ACHN (cell line): ENCODE data around the gene CD74.

Experiments
- DNase-seq: peaks from one replicate; pipeline ENCODE4 v3.0.0-alpha.2; 2015
- in situ Hi-C: cut with HindIII; loops from 2 replicates; pipeline ENCODE4 v1.10.0; 2017; ENCODE audit warnings: low sequenced_read_pairs, low pct_ligation_motif_present, low pct_unique_long_range_greater_than_20kb

Gene CD74

DNA sequence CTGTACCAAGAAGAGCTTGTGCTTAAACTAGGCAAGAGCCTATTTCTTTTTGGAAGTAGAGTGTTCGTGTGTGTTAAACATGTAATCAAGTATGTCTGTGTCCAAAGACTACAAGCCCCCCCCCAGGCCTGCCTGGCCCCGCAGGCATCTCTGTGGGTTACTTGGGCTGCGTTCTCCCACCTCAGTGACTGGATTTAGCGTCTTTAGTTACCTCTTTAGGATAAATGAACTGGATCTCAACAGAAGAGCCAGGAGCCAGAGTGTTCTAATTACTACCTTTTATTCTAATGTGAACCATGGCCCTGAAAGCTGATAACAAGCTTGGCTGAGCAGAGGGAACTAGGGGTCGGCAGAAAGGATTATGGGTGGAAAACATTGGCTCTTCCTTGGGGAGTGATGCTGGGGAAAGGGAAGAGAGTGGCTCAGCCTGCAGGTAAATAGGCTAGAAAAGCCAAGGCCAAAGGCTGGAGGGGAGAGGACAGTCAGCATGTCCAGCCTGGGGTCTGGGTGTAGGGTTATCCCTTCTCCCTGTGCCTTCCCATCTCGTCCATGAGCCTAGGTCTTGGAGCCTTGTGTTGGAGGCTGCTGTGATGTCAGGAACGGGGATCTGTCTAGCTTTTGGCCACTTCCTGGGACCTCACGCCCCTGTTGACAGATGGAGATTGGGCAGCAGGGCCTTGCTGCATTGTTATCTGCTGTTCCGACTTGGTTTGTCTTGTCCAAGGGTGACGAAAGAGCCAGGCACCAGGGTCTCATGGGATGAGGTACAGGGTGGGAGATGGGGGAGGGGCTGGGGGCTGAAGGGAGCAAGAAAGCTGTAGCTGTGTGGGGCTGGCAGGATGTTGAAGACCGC is 11.1 kb downstream of the CD74 start:
- in situ Hi-C loops: no loop called here
- no peak for DNase-seq

DNA sequence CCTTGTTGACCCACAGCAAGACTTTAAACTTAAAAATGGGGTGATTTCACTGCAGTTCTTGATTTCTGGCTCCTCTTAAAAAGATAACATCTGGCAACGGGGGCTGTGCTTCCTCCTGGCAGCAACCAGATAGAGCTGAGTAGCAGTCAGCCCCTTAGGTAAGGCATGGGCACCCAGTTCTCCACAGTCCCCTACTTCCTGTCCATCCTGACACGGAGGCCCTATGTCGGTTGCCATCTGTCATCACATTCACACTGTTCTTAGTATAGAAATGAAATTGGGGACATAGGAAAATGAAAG is 11.7 kb downstream of the CD74 start:
- DNase-seq: no peak
- in situ Hi-C loops: no loop called here

DNA sequence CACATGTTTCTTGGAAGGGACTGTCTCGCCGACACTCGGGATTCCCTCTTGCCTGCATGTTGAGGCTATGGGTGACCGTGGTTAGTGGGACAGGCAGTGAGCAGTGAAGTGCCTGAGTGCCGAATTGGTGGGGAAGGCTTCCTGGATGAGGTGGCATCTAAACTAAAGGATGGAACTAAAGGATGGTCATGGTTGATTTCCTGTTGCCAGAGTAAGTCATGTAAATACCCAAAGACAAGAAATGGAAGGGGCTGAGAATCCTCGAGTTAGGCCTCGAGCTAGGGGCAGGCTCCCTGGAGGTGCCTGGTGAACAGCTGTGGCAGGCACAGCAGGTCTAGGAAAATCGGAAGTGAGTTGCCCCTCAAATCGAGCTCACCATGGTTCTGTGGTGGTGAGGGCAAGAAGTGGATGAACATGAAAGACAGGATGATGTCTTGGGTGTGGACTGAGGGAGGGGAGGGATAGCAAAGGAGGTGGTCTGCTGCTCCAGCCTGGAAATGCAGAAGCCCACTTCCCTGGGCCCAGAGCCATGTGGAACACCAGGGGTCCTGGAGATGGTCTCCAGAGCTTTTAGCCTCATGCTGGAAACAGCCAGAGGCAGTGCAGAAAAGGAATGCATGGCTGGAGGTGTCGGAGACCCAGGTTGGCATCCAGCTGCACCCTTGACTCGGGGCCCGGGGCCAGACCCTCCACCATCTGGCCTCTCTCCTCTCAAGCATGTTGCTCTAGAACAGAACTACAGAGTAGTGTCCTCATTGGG is 12.2 kb downstream of the CD74 start:
- in situ Hi-C loops: no loop called here
- no peak for DNase-seq

- in situ Hi-C loops: no loop called here
Observed at GRCh38 chr5:150399524-150400211, 13.0 kb downstream of the CD74 start.

GRCh38 chr5:150398722-150399523 is 13.8 kb downstream of the CD74 start:
- DNase-seq: no peak
- in situ Hi-C loops: no loop called here

More at GRCh38 chr5:150399524-150400211, 13.0 kb downstream of the CD74 start:
- DNase-seq: no peak

GRCh38 chr5:150397782-150398721 is 14.7 kb downstream of the CD74 start:
- no peak for DNase-seq
- in situ Hi-C loops: no loop called here

DNA sequence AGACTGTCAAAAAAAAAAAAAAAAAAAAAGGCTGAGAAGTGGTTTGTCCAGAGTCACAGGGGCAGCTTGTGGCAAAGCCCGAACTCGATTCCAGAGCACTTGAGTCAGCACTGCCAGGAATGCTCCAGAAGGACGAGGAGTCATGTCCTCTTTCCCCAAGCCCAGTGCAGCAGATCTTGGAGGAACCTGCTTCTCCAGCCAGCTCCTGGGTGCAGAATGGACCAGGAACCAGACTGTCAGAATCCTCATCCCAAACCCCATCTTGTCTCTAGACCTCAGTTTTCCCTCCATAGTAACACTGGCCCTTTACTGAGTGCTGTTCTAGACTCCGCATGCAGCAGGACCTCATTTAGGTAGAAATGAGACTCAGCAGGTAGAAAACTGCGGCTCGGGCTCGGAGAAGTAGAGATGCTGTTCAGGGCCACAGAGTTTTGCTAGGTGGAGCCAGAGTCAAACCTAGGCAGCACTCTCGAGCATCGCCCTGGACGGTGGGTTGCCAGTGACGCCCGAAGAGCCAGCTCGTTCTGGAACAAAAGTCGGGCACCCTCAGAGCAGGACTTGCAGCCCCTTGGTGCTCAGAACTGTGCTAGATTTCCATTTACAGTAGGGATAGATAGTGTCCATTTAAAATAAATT is 15.4 kb downstream of the CD74 start:
- in situ Hi-C loops: no loop called here

DNA sequence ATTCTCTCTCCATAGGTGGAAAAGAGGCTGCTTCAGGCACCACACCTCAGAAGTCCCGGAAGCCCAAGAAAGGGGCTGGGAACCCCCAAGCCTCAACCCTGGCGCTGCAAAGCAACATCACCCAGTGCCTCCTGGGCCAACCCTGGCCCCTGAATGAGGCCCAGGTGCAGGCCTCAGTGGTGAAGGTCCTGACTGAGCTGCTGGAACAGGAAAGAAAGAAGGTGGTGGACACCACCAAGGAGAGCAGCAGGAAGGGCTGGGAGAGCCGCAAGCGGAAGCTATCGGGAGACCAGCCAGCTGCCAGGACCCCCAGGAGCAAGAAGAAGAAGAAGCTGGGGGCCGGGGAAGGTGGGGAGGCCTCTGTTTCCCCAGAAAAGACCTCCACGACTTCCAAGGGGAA is 16.4 kb downstream of the CD74 start:
- no peak for DNase-seq
- in situ Hi-C loops: no loop called here

More for the DNA sequence above, 15.4 kb downstream of the CD74 start:
- no peak for DNase-seq

DNA sequence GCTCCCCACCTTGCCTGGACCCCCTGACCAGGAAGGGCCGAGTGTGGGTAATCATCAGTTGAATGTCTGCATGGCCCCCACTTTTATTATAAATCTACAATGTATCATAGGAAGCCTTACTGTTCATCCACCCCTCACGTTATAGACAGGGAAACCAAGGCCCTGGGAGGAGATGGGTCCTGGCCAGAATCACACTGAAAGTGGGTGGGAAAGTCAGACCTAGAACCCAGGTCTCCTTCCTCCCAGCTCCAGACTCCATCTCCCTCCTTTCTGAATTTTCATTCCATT is 17.1 kb downstream of the CD74 start:
- in situ Hi-C loops: no loop called here
- no peak for DNase-seq

DNA sequence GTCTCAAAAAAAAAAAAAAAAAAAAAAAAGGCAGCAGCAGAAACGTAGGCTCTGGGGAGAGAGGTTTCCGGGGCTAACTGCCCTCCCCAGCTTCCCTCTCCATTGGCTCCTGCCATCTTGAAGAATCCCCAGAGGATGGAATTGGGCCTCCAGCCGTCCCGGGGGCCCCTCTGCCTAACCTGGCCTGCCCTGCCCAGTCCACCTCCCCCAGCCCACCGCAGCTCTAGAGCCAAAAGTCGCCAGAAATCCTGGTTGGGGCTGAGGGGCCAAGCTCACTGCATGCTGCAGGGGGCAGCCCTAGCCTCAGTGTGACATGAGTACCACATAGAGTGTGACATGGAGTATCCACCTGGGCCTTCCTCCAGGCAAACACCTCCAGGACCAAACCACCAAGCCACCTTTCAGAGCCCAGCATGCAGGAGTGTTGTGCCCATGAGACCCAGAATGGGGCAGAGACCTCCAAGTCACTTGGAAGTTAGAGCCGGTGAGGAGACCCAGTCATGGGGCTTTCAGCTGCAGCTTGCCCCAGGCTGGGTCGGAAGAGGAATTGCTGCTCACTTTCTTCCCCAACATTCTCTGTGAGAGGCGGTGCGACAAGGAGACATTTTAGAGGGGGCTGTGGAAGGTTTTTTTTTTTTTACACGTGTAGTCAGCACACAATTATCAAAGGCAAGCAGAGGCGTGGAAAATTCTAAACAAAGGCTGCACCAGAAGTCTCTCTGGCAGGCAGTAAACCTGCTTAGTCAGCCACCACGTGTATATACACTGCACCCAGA is 17.6 kb downstream of the CD74 start:
- in situ Hi-C loops: no loop called here
- DNase-seq: no peak

DNA sequence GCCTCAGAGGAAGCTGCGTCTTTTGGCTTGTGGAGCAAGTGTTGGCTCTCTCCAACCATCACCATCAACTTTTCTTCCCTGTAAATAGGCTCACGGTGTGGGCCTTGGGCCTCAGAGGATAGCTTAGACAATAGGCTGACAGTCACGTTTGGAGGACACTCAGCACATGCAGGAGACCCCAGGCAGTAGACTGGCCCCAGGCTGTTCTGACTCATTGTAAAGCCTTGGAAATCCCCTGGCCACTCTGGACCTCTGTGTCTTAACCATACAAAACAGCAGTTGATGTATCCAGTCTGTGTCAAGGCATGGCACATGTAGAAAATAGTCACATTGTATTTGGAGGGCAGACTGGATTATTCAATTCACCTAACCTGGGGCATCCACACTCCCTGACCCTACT is 18.6 kb downstream of the CD74 start:
- in situ Hi-C loops: no loop called here
- no peak for DNase-seq

DNA sequence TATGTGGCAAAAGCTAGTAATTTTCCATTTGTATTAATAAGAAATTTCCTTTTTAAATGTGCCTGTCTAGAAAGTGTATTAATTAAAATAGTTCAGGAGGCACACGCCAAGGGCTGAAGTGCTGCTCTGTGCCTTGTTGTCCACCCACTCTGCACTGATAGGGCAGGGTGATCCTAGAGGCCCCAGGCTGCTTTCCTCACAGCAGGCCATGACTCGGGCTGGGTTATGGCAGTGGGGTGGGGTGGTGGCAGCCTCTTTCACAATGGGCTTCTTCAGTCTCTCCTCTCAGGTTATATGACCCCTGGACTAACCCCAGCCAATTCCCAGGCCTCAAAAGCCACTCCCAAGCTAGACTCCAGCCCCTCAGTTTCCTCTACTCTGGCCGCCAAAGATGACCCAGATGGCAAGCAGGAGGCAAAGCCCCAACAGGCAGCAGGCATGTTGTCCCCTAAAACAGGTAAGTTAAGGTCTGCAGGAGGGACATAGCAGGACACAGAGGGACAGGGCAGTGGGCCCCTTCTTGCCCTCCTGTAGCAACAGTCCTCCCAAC is 19.5 kb downstream of the CD74 start:
- DNase-seq: no peak
- in situ Hi-C loops: no loop called here

DNA sequence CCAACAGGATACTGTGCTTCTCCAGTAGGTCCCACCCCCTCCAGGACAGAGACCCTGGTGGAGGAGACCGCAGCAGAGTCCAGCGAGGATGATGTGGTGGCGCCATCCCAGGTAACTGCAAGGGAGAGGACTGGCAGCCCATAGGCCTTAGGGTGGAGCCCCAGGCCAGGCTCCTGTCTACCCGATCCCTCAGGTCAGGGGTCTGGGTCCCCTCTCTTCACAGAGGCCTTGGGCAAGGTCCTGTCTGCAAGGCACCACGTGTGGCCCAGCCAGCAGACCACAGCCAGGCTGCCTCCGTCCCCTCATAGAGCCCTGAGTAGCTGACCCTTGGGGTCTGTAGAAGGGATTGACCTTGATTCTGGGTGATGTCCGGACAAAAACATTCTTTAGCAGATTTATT is 20.0 kb downstream of the CD74 start:
- in situ Hi-C loops: no loop called here
- DNase-seq: no peak

DNA sequence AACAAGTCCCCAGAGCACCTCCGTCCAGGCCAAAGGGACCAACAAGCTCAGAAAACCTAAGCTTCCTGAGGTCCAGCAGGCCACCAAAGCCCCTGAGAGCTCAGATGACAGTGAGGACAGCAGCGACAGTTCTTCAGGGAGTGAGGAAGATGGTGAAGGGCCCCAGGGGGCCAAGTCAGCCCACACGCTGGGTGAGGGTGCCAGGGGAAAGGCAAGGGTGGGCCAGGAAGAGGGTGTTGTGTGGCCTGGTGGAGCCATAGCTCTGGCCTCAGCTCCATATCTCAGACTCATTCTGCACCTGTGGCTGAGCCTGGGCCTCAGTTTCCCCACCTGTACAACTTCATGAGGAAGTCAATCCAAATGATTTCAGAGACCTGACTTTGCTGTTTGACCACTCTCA is 20.7 kb downstream of the CD74 start:
- DNase-seq: no peak
- in situ Hi-C loops: no loop called here

GRCh38 chr5:150391064-150391834 is 21.5 kb downstream of the CD74 start:
- in situ Hi-C loops: no loop called here
- no peak for DNase-seq
